T-cell (primary cell): ENCODE results near the gene LRRC55. TPM values are rescaled to one million over a fixed set of nuclear protein-coding genes. Genes with fewer than 3 reads are reported as not detected.

Source experiments
- ATAC-seq, 4 experiments: fragments of 200-7000 bp in 3 of 4; fragments of 150-1000 bp in 1 of 4; cut with Tn5 transposase; replicated peaks in 1 of 4; 1 replicate in 3 of 4; 2 replicates in 1 of 4; pipeline ENCODE4 v1.10.0; 2021; ENCODE audit warnings: moderate library complexity in 3 of 4, mild to moderate bottlenecking in 2 of 4, moderate number of reproducible peaks in 1 of 4
- CTCF ChIA-PET, 2 donors: fragments of 300-600 bp; sonication (Branson Sonifier 250); formaldehyde crosslinking; loops; one replicate each; lab custom pipeline; 2022; ENCODE audit warnings: antibody characterized with exemption in 2 of 2; lab: Charles Lee
- POLR2A ChIA-PET, 2 donors: fragments of 300-600 bp; sonication (Branson Sonifier 250); formaldehyde crosslinking; loops; one replicate each; lab custom pipeline; 2022; ENCODE audit warnings: antibody characterized with exemption in 2 of 2; lab: Charles Lee
- DNase-seq, 35 experiments: peaks; one replicate each; pipeline versions ENCODE4 v3.0.0 to v3.0.0-alpha.2; 2013 to 2023
- H3K27ac ChIP-seq: one replicate; pipeline ENCODE4 v1.5.1; 2013; ENCODE audit warnings: low read length
- H3K27me3 ChIP-seq, 2 experiments: replicated peaks in 1 of 2; 1 replicate in 1 of 2; 2 replicates in 1 of 2; pipeline versions ENCODE4 v1.6.1 to v1.7.0; 2013; ENCODE audit warnings: low read length in 1 of 2, mixed read lengths in 1 of 2; ENCODE audit not compliant: control insufficient read depth in 2 of 2, insufficient read depth in 2 of 2; ENCODE audit errors: extremely low read depth in 1 of 2
- H3K36me3 ChIP-seq, 2 donors: 1 replicate in 1 of 2; 2 replicates in 1 of 2; pipeline versions ENCODE4 v1.6.1 to v1.7.0; 2013; ENCODE audit warnings: low read length in 1 of 2; ENCODE audit not compliant: control insufficient read depth in 2 of 2, insufficient read depth in 1 of 2; ENCODE audit errors: extremely low read depth in 1 of 2
- H3K4me1 ChIP-seq, 2 experiments: 1 replicate in 1 of 2; 2 replicates in 1 of 2; pipeline versions ENCODE4 v1.6.1 to v1.7.0; 2013; ENCODE audit warnings: low read length in 2 of 2, mixed read lengths in 1 of 2; ENCODE audit not compliant: insufficient read depth in 2 of 2, control insufficient read depth in 1 of 2; ENCODE audit errors: extremely low read depth in 1 of 2
- H3K4me3 ChIP-seq, 2 donors: 1 replicate in 1 of 2; 2 replicates in 1 of 2; pipeline versions ENCODE4 v1.5.1 to v1.7.0; 2013; ENCODE audit warnings: mild to moderate bottlenecking in 2 of 2, low read length in 1 of 2, moderate library complexity in 1 of 2; ENCODE audit not compliant: control insufficient read depth in 1 of 2; ENCODE audit errors: extremely low read depth in 1 of 2
- H3K9me3 ChIP-seq: 2 replicates; pipeline ENCODE4 v1.7.0; 2013
- H3K27ac Mint-ChIP-seq, 2 donors: one replicate each; pipeline ENCODE4 v1.8.0; 2020 to 2021; ENCODE audit warnings: mild to moderate bottlenecking in 2 of 2, mixed read lengths in 2 of 2
- H3K27me3 Mint-ChIP-seq, 2 donors: one replicate each; pipeline ENCODE4 v1.8.0; 2021 to 2022; ENCODE audit warnings: mixed read lengths in 2 of 2
- H3K36me3 Mint-ChIP-seq: one replicate; pipeline ENCODE4 v1.8.0; 2021; ENCODE audit warnings: mixed read lengths
- H3K4me1 Mint-ChIP-seq, 3 donors: one replicate each; pipeline ENCODE4 v1.8.0; 2020 to 2022; ENCODE audit warnings: mixed read lengths in 3 of 3, mild to moderate bottlenecking in 1 of 3
- H3K4me3 Mint-ChIP-seq, 3 donors: one replicate each; pipeline ENCODE4 v1.8.0; 2020 to 2022; ENCODE audit warnings: mild to moderate bottlenecking in 3 of 3, mixed read lengths in 3 of 3, moderate library complexity in 3 of 3
- H3K9me3 Mint-ChIP-seq, 3 donors: one replicate each; pipeline ENCODE4 v1.8.0; 2020 to 2022; ENCODE audit warnings: mixed read lengths in 3 of 3
- WGBS: methylation state at CpG from one replicate; pipeline ENCODE4 v1.1.5; 2013; ENCODE audit warnings: missing lambda C conversion rate; ENCODE audit not compliant: insufficient coverage; 5-methylcytosine and 5-hydroxymethylcytosine counted together
- total RNA-seq, 35 experiments: library from RNA in 6 of 35; stranded (reverse) in 6 of 35; fragments of 120-200 nt in 1 of 35; gene quantifications; one replicate each; pipeline versions ENCODE4 v1.2.1 to v1.2.4 and lab custom pipeline; 2013 to 2026

Gene LRRC55
- total RNA-seq, 5 donors from 2014 or later (not counting 1 experiment from before 2014, with no cell fraction given): not detected

DNA sequence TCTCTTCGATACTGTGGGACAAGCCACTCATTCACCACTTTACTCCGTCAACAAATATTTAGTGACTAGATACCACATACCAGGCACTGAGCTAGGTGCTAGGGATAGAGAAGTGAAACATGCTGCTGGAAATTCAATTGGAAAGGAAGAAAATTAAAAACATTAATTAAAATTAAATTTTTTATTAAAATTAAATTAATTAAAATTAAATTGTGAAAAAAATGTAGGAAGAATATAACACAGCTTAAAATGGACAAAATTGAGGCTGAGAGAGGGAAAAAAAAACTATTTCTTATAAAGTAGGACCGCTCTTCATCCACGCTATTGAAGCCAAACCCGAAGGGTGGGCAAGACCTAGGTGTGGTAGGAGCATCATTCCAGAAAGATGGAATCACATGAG is 23.6 kb upstream of the LRRC55 start:
- no peaks in the 10 kb centered on the region for H3K4me1 Mint-ChIP-seq
- Histone ChIP-seq H3K27ac (no peak overlapping the region), H3K36me3 (no peaks in the 10 kb centered on the region), H3K4me1 (no peaks in the 10 kb centered on the region), H3K9me3 (no peaks in the 10 kb centered on the region), H3K4me3 (no peak overlapping the region), H3K27me3 (peaks cover 2 to 17% of the 10 kb centered on the region in 2 experiments)
- no peak overlapping the region for H3K4me3 Mint-ChIP-seq
- H3K27ac Mint-ChIP-seq: no peak overlapping the region
- H3K27me3 Mint-ChIP-seq: peaks cover 30 to 47% of the 10 kb centered on the region in 2 donors
- no peaks in the 10 kb centered on the region for H3K9me3 Mint-ChIP-seq
- WGBS: no CpG with 5 or more reads among the region's 5 CpGs
- ATAC-seq (no peak), DNase-seq (no peak)
- ChIA-PET CTCF (no interaction called here), POLR2A (no interaction called here)
- no peaks in the 10 kb centered on the region for H3K36me3 Mint-ChIP-seq

DNA sequence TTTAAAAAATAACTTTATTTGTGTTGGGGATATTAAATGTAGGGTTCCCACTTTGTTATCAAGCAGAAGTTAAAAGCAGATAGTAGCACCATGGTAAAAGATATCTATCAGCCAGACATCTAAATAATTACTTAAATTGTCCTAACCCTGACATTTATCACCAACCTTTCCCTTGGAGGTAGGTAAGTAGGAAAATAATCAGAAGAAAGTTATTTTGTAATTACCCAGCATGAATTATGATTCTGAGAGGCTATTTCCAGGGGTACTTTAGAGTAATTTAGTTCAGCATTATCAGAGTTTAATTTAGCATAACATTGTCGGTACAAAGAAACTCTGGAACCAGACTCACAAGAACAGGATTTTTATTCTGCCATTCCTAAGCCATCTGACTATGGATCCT is 23.2 kb upstream of the LRRC55 start:
- no peaks in the 10 kb centered on the region for H3K4me1 ChIP-seq
- H3K4me1 Mint-ChIP-seq: no peaks in the 10 kb centered on the region
- peaks cover 2 to 19% of the 10 kb centered on the region in 2 experiments for H3K27me3 ChIP-seq
- ATAC-seq: no peak
- H3K27ac ChIP-seq: no peak overlapping the region
- ChIA-PET POLR2A (no interaction called here), CTCF (no interaction called here)
- no peaks in the 10 kb centered on the region for H3K36me3 Mint-ChIP-seq
- H3K27ac Mint-ChIP-seq: no peak overlapping the region
- H3K4me3 ChIP-seq: no peak overlapping the region
- peaks cover 27 to 47% of the 10 kb centered on the region in 2 donors for H3K27me3 Mint-ChIP-seq
- no peaks in the 10 kb centered on the region for H3K9me3 Mint-ChIP-seq
- H3K9me3 ChIP-seq: no peaks in the 10 kb centered on the region
- WGBS: no CpG with 5 or more reads among the region's 1 CpG
- no peaks in the 10 kb centered on the region for H3K36me3 ChIP-seq
- DNase-seq: no peak
- H3K4me3 Mint-ChIP-seq: no peak overlapping the region

DNA sequence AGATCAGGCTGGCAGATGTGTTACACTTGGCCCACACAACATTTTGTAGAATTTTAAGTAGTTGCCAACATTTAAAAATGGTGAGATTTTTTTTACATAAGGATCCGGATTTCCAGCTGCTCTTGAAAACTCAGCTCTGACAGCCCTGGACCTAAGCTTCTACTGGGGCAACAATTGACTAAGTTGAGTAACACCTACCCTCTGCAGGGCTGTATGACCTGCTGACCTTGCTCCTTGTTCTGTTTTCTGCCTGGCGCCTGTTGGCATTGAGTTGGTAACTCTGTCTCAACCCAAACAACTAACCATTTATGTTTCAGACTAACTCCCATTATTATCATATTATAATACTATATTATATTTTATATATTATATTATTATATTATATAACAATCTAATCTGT is 21.1 kb upstream of the LRRC55 start:
- H3K4me1 ChIP-seq: no peaks in the 10 kb centered on the region
- Mint-ChIP-seq H3K4me3 (no peak overlapping the region), H3K9me3 (no peaks in the 10 kb centered on the region), H3K36me3 (no peaks in the 10 kb centered on the region), H3K27ac (no peak overlapping the region), H3K4me1 (no peaks in the 10 kb centered on the region), H3K27me3 (peaks cover 33 to 48% of the 10 kb centered on the region in 2 donors)
- no peaks in the 10 kb centered on the region for H3K9me3 ChIP-seq
- H3K27me3 ChIP-seq: peaks cover 2 to 19% of the 10 kb centered on the region in 2 experiments
- DNase-seq (no peak), ATAC-seq (no peak)
- WGBS: 75% methylated on average over 1 of the region's 2 CpGs
- H3K36me3 ChIP-seq: no peaks in the 10 kb centered on the region
- H3K27ac ChIP-seq: no peak overlapping the region
- CTCF ChIA-PET: no interaction called here
- POLR2A ChIA-PET: no interaction called here
- no peak overlapping the region for H3K4me3 ChIP-seq

DNA sequence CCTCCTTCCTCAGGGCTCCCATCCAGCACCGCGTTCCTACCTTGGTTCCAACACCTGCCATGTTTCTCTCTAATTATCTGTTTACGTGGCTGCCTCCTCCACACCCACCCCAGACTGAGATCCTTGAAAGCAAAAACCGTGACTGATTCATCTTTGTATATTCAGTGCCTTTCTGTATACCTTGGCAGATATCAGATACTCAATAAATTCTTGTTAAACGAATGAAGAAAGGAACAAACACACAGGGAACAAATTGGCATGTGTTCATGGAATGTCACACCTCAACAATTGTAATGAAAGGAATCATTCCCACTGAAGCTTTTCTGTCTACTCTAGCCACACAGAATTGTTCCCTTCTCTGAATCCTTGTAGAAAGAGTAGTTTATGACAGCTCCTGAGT is 20.4 kb upstream of the LRRC55 start:
- Mint-ChIP-seq H3K4me1 (no peaks in the 10 kb centered on the region), H3K4me3 (no peak overlapping the region), H3K27me3 (peaks cover 27 to 44% of the 10 kb centered on the region in 2 donors), H3K9me3 (no peaks in the 10 kb centered on the region), H3K27ac (no peak overlapping the region), H3K36me3 (no peaks in the 10 kb centered on the region)
- Histone ChIP-seq H3K36me3 (no peaks in the 10 kb centered on the region), H3K27me3 (peaks cover 2 to 13% of the 10 kb centered on the region in 2 experiments), H3K9me3 (no peaks in the 10 kb centered on the region), H3K4me3 (no peak overlapping the region), H3K4me1 (no peaks in the 10 kb centered on the region), H3K27ac (no peak overlapping the region)
- DNase-seq: no peak
- no peak for ATAC-seq
- ChIA-PET CTCF (no interaction called here), POLR2A (no interaction called here)
- WGBS: 30% methylated on average over 3 of the region's 5 CpGs

DNA sequence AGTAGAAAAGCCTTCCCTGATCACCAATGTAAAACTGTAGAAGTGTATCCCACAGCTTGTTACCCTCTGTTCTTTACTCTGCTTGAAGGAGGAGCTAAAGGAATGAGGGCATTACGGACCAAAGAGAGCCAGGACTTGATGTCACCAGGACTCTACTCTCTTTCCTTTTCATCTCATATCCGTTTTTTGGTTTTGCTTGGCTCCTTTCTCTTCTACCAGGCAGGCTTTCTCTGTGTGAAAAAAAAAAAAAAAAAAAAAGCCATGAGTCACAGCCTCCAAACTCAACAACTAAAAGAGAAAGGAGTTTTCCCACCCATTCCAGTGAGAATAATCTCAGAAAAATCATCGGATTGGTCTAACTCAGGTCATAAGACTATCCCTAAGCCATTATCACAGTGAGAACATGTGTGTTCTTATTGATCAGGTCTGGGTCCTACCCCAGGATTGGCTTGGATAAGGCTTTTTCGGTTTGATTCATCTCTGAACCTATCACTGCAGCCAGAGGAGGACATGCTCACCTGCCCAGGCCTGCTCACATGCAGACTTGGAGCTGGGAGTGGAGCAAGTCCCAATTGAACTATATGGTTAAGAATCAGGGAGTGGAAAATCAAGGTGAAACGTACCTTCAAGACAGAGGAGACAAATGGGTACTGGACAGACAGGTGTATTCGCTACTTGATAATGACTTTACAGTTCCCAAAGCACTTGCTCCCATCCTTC is 19.4 kb upstream of the LRRC55 start:
- no peak overlapping the region for H3K27ac Mint-ChIP-seq
- ATAC-seq (no peak), DNase-seq (no peak)
- Histone ChIP-seq H3K9me3 (no peaks in the 10 kb centered on the region), H3K4me3 (no peak overlapping the region), H3K27ac (no peak overlapping the region), H3K27me3 (peaks cover 2 to 11% of the 10 kb centered on the region in 2 experiments), H3K36me3 (no peaks in the 10 kb centered on the region), H3K4me1 (no peaks in the 10 kb centered on the region)
- no peaks in the 10 kb centered on the region for H3K4me1 Mint-ChIP-seq
- POLR2A ChIA-PET: no interaction called here
- H3K9me3 Mint-ChIP-seq: no peaks in the 10 kb centered on the region
- H3K4me3 Mint-ChIP-seq: no peak overlapping the region
- CTCF ChIA-PET: no interaction called here
- H3K27me3 Mint-ChIP-seq: peaks cover 19 to 38% of the 10 kb centered on the region in 2 donors
- 50% methylated on average over 2 of the region's 6 CpGs for WGBS
- H3K36me3 Mint-ChIP-seq: no peaks in the 10 kb centered on the region

DNA sequence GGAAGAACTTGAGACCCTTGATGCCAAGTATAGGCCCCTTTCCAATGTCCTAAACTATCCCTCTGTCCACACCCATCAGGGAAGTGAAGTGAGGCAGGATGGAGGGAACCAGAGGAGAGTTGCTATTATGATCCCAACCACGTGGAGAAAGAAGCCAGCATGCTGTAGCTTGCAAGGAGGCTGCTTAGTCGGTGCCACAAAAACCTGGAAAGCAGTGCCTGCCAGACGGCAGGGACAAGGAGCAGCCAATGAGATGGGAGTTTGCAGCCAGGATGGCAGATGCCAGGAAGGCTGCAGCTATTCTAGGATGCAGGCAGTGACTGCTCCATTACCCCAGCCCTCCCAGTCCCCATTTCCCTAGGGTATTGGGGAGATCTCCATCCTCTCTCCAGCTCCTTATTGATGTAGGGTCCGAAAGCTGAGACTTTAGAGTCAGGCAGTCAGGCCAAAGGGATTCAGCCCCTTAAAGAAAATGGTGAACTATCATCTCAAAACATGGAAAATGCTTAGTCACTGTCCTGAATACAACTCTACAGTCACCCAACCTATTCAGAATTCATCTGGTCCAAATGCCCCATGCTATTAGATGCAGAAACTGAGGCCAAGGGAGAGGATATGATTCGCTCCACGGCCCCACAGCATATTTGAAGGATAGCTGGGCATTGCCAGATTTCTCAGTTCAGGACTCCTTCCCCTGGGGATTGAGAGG is 18.4 kb upstream of the LRRC55 start:
- no peaks in the 10 kb centered on the region for H3K4me1 Mint-ChIP-seq
- H3K27me3 ChIP-seq: peaks cover 0 to 4% of the 10 kb centered on the region in 2 experiments
- no peaks in the 10 kb centered on the region for H3K9me3 ChIP-seq
- no peaks in the 10 kb centered on the region for H3K4me1 ChIP-seq
- no peak overlapping the region for H3K4me3 Mint-ChIP-seq
- CTCF ChIA-PET: no interaction called here
- H3K27me3 Mint-ChIP-seq: peaks cover 14 to 32% of the 10 kb centered on the region in 2 donors
- no peak overlapping the region for H3K4me3 ChIP-seq
- peaks cover 0 to 1% (median 0%) of the 10 kb centered on the region in 3 donors for H3K9me3 Mint-ChIP-seq
- WGBS: 70% methylated on average over 4 of the region's 6 CpGs
- H3K27ac Mint-ChIP-seq: no peak overlapping the region
- no peaks in the 10 kb centered on the region for H3K36me3 Mint-ChIP-seq
- H3K36me3 ChIP-seq: no peaks in the 10 kb centered on the region
- no peak overlapping the region for H3K27ac ChIP-seq
- ATAC-seq (no peak), DNase-seq (no peak)
- POLR2A ChIA-PET: no interaction called here
